Adrenal gland (tissue), 12 donors: ENCODE results near the gene AUTS2. TPM values are rescaled to one million over a fixed set of nuclear protein-coding genes. Genes with fewer than 3 reads are reported as not detected.

Experiments
- DNase-seq, 7 donors: peaks; one replicate each; pipeline ENCODE4 v3.0.0-alpha.2; 2019 to 2020
- H3K27ac ChIP-seq, 5 donors: fragments of 200-600 bp; sonication (generic) in 4 of 5; 1 replicate in 3 of 5; 2 replicates in 2 of 5; pipeline versions ENCODE4 v1.5.1 to v1.8.0; 2016 to 2020; ENCODE audit warnings: mild to moderate bottlenecking in 1 of 5
- H3K27me3 ChIP-seq: fragments of 200-600 bp; 2 replicates; pipeline ENCODE4 v1.8.0; 2021
- H3K36me3 ChIP-seq, 2 donors: fragments of 200-600 bp; replicated peaks in 1 of 2; 1 replicate in 1 of 2; 2 replicates in 1 of 2; pipeline versions ENCODE4 v1.5.1 to v1.8.0; 2018 to 2022
- H3K4me1 ChIP-seq, 2 donors: fragments of 200-600 bp; replicated peaks in 1 of 2; 1 replicate in 1 of 2; 2 replicates in 1 of 2; pipeline versions ENCODE4 v1.5.1 to v1.8.0; 2018 to 2021
- H3K4me3 ChIP-seq, 4 donors: fragments of 200-600 bp; sonication (generic) in 3 of 4; one replicate each; pipeline ENCODE4 v1.5.1; 2016 to 2018
- H3K9me3 ChIP-seq, 3 donors: fragments of 200-600 bp; sonication (generic) in 1 of 3; replicated peaks in 1 of 3; 1 replicate in 2 of 3; 2 replicates in 1 of 3; pipeline versions ENCODE4 v1.5.1 to v1.8.0; 2016 to 2021
- POLR2A ChIP-seq, 2 donors: fragments of 450-650 bp; IDR thresholded peaks; one replicate each; pipeline ENCODE4 v1.6.1; 2017; ENCODE audit warnings: antibody characterized with exemption in 2 of 2, mild to moderate bottlenecking in 2 of 2, moderate library complexity in 1 of 2
- WGBS, 4 donors: extraction: QIAGEN DNeasy Blood & Tissue Kit in 2 of 4; methylation state at CpG; one replicate each; pipeline versions ENCODE4 v1.1.5 to v1.1.7; 2013 to 2017; 5-methylcytosine and 5-hydroxymethylcytosine counted together
- intact Hi-C, 2 donors: fragments of 100-400 bp; cut with DNase I; formaldehyde crosslinking; loops; one replicate each; pipeline versions ENCODE4 v1.14.1 to v1.15.0; 2022 to 2023
- polyA plus RNA-seq, 3 donors: library from polyadenylated mRNA; stranded (reverse); fragments of 200-250 nt in 2 of 3; fragments of 350-450 nt in 1 of 3; fragmentation: Illumina TruSeq in 1 of 3; extraction: RNeasy Lipid Tissue Mini Kit (QIAGEN cat#74804) in 1 of 3; gene quantifications; one replicate each; pipeline ENCODE4 v1.2.3, GENCODE V29; 2013 to 2014
- total RNA-seq, 9 donors: library from RNA; depleted of rRNA in 4 of 9; stranded (reverse); fragments of >200 nt in 4 of 9; fragments of 120-200 nt in 1 of 9; fragmentation: NEBNext Ultra II Directional in 1 of 9; extraction: Animal tissue kit (Norgen Biotek cat#: 25700) in 1 of 9; gene quantifications; one replicate each; pipeline versions ENCODE4 v1.1.0 to v1.2.4, GENCODE V29; 2013 to 2023
- TF ChIP-seq, protein P1 (sequence below), 6 experiments: fragments of 450-650 bp in 4 of 6; fragments of 200-600 bp in 2 of 6; sonication (generic) in 1 of 6; IDR thresholded peaks; 1 replicate in 5 of 6; 2 replicates in 1 of 6; pipeline versions ENCODE4 v1.5.1 to v1.8.0; 2016 to 2021; ENCODE audit warnings: antibody characterized with exemption in 6 of 6, mild to moderate bottlenecking in 2 of 6, moderate library complexity in 1 of 6
- donor health status: healthy with polysubstance abuse.
- donor health status: Bipolar disorder and iron deficiency.
- donor health status: DM: yes; HTN: yes; CAD: no.
- donor health status: DM: no; HTN: no; CAD: no.
- donor health status: DM: no; HTN: no; CAD: no.
- donor health status: DM: yes; HTN: yes; CAD: no.

AUTS2 gene
- total and polyA plus RNA-seq, 12 donors = 6.4 to 44.0 (median 15.2) TPM

DNA sequence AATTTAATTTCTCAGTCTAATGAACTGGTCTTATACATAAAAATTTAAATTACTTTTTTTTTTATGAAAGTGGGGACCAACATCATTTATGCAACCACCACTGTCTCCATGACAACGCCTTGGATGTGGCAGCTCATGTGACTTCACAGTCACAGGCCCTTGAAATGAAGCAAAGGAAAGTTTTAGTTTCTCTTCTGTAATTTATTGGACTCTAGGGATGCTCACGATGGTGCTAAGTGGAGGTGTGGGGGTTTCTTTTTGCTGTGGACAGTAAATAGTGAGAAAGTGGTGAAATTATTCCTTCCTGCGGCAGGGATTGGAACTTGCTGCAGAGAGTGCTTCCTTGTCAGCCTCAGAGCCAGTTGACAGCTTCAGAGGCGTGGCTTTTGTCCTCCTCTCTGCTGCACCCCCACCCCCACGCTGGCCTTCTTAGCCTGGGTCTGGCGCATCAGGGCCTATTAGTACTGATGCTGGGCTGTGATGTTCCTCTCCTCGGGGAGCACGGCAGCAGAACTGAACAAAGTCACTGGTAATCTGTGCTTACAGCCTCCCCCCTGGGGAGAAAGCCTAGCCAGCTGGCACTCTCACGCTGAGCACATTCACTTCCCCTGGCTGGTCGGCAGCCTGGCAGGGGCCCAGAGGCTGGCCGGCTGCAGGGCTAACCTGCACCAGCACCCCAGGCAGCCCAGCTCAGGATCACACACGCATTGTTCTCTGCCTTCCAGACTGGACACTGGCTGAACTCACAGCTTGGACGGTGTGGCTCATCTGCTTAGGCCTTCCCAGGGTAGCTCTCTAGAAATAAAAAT lies 1016.2 kb downstream of the AUTS2 start:
- Histone ChIP-seq H3K36me3 (no peaks in the 10 kb centered on the region), H3K4me3 (no peak overlapping the region), H3K9me3 (no peaks in the 10 kb centered on the region), H3K27me3 (no peaks in the 10 kb centered on the region), H3K27ac (peak overlapping the region in 2 of 5 donors; percentile 26 to 27), H3K4me1 (peaks cover 0 to 5% of the 10 kb centered on the region in 2 donors)
- TF ChIP-seq POLR2A (IDR thresholded peaks at IDR 0.05) = no peak
- TF ChIP-seq, protein P1, sequence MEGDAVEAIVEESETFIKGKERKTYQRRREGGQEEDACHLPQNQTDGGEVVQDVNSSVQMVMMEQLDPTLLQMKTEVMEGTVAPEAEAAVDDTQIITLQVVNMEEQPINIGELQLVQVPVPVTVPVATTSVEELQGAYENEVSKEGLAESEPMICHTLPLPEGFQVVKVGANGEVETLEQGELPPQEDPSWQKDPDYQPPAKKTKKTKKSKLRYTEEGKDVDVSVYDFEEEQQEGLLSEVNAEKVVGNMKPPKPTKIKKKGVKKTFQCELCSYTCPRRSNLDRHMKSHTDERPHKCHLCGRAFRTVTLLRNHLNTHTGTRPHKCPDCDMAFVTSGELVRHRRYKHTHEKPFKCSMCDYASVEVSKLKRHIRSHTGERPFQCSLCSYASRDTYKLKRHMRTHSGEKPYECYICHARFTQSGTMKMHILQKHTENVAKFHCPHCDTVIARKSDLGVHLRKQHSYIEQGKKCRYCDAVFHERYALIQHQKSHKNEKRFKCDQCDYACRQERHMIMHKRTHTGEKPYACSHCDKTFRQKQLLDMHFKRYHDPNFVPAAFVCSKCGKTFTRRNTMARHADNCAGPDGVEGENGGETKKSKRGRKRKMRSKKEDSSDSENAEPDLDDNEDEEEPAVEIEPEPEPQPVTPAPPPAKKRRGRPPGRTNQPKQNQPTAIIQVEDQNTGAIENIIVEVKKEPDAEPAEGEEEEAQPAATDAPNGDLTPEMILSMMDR (IDR thresholded peaks at IDR 0.05) = peak in 1 of 6 experiments; percentile 1
- DNase-seq = peak; percentile 24 to 93 (median 39)
- intact Hi-C loops = no loop called here
- 48 to 60% (median 53%) methylated on average over 12 to 13 of the region's 13 CpGs for WGBS, 4 donors

DNA sequence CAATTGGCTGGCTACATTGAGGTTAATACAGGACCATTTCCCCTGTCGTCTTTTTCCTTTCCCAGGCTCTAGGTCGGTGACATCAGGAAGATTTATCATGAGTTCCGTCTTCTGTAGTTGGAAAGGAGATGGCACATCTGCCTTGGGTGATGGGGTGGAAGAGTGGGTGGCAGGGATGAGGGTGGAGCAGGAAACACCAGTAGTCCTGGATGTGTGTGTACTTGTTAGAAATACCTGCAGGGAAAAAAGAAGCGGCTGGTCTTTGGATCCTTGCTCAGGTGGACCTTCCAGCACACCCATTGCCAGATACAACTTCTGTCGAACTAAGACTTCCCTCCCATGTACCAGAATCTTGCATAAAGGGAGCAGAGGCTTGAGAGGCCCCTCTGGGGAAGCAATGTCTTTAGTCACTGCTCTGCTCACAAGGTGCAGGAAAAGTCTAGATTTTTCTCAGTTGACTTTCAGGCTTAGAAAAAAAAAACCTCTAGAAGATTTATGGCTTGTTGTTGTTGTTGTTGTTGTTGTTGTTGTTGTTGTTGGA lies 1016.9 kb downstream of the AUTS2 start:
- intact Hi-C loops = no loop called here
- peak overlapping the region in 1 of 5 donors; percentile 27 for H3K27ac ChIP-seq
- TF ChIP-seq, protein P1 (IDR thresholded peaks at IDR 0.05) = no peak
- no peak for TF ChIP-seq POLR2A (IDR thresholded peaks at IDR 0.05)
- no peak for DNase-seq
- 61 to 73% (median 65%) methylated on average over 5 of the region's 5 CpGs for WGBS, 4 donors
- peaks cover 0 to 5% of the 10 kb centered on the region in 2 donors for H3K4me1 ChIP-seq
- H3K36me3 ChIP-seq = no peaks in the 10 kb centered on the region
- H3K9me3 ChIP-seq = no peaks in the 10 kb centered on the region
- H3K27me3 ChIP-seq = no peaks in the 10 kb centered on the region
- H3K4me3 ChIP-seq = no peak overlapping the region

DNA sequence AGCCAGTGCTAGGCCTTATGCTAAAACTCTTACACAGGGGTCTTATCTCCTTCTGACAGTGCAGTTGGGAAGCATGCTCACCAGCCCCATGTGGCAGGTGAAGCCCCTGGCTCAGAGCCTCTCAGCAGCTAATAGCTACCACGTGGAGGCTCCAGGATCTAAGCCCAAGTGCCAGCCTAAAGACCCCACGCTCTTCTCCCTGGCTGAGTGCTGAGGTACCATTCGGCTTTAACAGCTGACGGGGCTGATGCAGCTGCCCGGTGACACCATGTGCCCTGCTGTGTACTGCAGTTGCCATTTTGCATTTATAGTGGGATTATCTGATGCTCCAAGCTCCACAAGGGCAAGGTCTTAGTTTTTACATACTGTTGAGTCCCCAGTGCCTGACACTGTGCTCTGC lies 1017.9 kb downstream of the AUTS2 start:
- H3K36me3 ChIP-seq = no peaks in the 10 kb centered on the region
- no peak for DNase-seq
- intact Hi-C loops = no loop called here
- TF ChIP-seq, protein P1 (IDR thresholded peaks at IDR 0.05) = no peak
- no peak for TF ChIP-seq POLR2A (IDR thresholded peaks at IDR 0.05)
- H3K27me3 ChIP-seq = no peaks in the 10 kb centered on the region
- peaks cover 0 to 5% of the 10 kb centered on the region in 2 donors for H3K4me1 ChIP-seq
- no peaks in the 10 kb centered on the region for H3K9me3 ChIP-seq
- WGBS, 4 donors = 83 to 94% (median 86%) methylated on average over 2 to 5 of the region's 5 CpGs
- H3K27ac ChIP-seq = no peak overlapping the region
- no peak overlapping the region for H3K4me3 ChIP-seq

- no peak for DNase-seq
- no peak for TF ChIP-seq POLR2A (IDR thresholded peaks at IDR 0.05)
- H3K36me3 ChIP-seq = no peaks in the 10 kb centered on the region
- WGBS, 4 donors = 94 to 96% (median 95%) methylated on average over 3 of the region's 3 CpGs
- no peaks in the 10 kb centered on the region for H3K9me3 ChIP-seq
- H3K4me3 ChIP-seq = no peak overlapping the region
- peaks cover 0 to 5% of the 10 kb centered on the region in 2 donors for H3K4me1 ChIP-seq
- H3K27me3 ChIP-seq = no peaks in the 10 kb centered on the region
- intact Hi-C loops = no loop called here
- no peak overlapping the region for H3K27ac ChIP-seq
Observed at GRCh38 chr7:70616821-70617220, 1018.5 kb downstream of the AUTS2 start.
